Endothelial cell of umbilical vein (primary cell): ENCODE measurements around the gene LRP6. TPM values are rescaled to one million over a fixed set of nuclear protein-coding genes. Genes with fewer than 3 reads are reported as not detected.
A peak's percentile ranks its signal among the peaks of the same experiment; 100 is the strongest.

Experiments used
- BruUV-seq: library from RNA; stranded (reverse); fragments of 400-500 nt; replicated peaks from 2 replicates; lab custom pipeline; 2021; lab: Mats Ljungman, UMichigan
- CTCF ChIA-PET: fragments of 300-600, 350-600 bp; sonication (Branson Sonifier 250); formaldehyde crosslinking; loops from one replicate; lab custom pipeline; 2021; ENCODE audit warnings: antibody characterized with exemption, inconsistent platforms; lab: Charles Lee
- POLR2A ChIA-PET: fragments of 300-600, 350-600 bp; sonication (Branson Sonifier 250); formaldehyde crosslinking; loops from one replicate; lab custom pipeline; 2021; ENCODE audit warnings: antibody characterized with exemption, inconsistent platforms; lab: Charles Lee
- DNase-seq: peaks from one replicate; pipeline ENCODE4 v3.0.0-alpha.2; 2011; ENCODE audit warnings: low read depth, low spot score
- FAIRE-seq: peaks from 2 replicates; lab custom pipeline; 2011; peaks lifted over from hg19 to GRCh38; lab: Jason Lieb, UNC
- H2AFZ ChIP-seq: 2 replicates; pipeline ENCODE4 v1.6.0; 2012; ENCODE audit warnings: low read depth, low read length, control low read depth, inconsistent platforms
- H3K27ac ChIP-seq: 2 replicates; pipeline ENCODE4 v1.5.1; 2011; ENCODE audit warnings: low read depth, mild to moderate bottlenecking, control low read depth, low read length, moderate library complexity; ENCODE audit not compliant: insufficient read depth
- H3K27me3 ChIP-seq, 2 experiments: 2 replicates each; pipeline versions ENCODE4 v1.6.0 to v1.6.1; 2011; ENCODE audit warnings: low read length in 2 of 2, mixed read lengths in 1 of 2; ENCODE audit not compliant: control insufficient read depth in 2 of 2, insufficient read depth in 2 of 2
- H3K36me3 ChIP-seq, 2 experiments: 2 replicates in 1 of 2; 3 replicates in 1 of 2; pipeline ENCODE4 v1.5.1; 2011; ENCODE audit warnings: low read length in 2 of 2, mild to moderate bottlenecking in 1 of 2, moderate library complexity in 1 of 2; ENCODE audit not compliant: control insufficient read depth in 2 of 2, insufficient read depth in 2 of 2; ENCODE audit errors: extremely low read depth in 1 of 2
- H3K4me1 ChIP-seq: 3 replicates; pipeline ENCODE4 v1.5.1; 2011; ENCODE audit warnings: mild to moderate bottlenecking, low read length; ENCODE audit not compliant: control insufficient read depth, insufficient read depth; ENCODE audit errors: extremely low read depth
- H3K4me2 ChIP-seq: 2 replicates; pipeline ENCODE4 v1.6.1; 2011; ENCODE audit warnings: low read length, control low read depth, mixed read lengths; ENCODE audit not compliant: insufficient read depth
- H3K4me3 ChIP-seq, 3 experiments: fragments of 200-600 bp in 1 of 3; sonication (generic), shearing (Covaris generic) in 1 of 3; replicated peaks in 1 of 3; 2 replicates each; pipeline ENCODE4 v1.5.1; 2011 to 2016; ENCODE audit warnings: control low read depth in 3 of 3, low read length in 3 of 3, mild to moderate bottlenecking in 2 of 3, inconsistent platforms in 1 of 3, low read depth in 1 of 3, moderate library complexity in 1 of 3; ENCODE audit not compliant: insufficient read depth in 1 of 3
- H3K79me2 ChIP-seq: 2 replicates; pipeline ENCODE4 v1.6.0; 2012; ENCODE audit warnings: low read length, inconsistent platforms; ENCODE audit not compliant: control insufficient read depth, insufficient read depth
- H3K9ac ChIP-seq: replicated peaks from 2 replicates; pipeline ENCODE3; 2011; ENCODE audit warnings: low read length, control low read depth; ENCODE audit not compliant: insufficient read depth; ENCODE audit errors: extremely low read depth
- H3K9me1 ChIP-seq: replicated peaks from 3 replicates; pipeline ENCODE4 v1.6.0; 2011; ENCODE audit warnings: mild to moderate bottlenecking, low read length; ENCODE audit not compliant: control insufficient read depth, insufficient read depth; ENCODE audit errors: extremely low read depth
- H3K9me3 ChIP-seq: replicated peaks from 2 replicates; pipeline ENCODE4 v1.5.1; 2012; ENCODE audit warnings: low read length, inconsistent platforms; ENCODE audit not compliant: control insufficient read depth, insufficient read depth
- H4K20me1 ChIP-seq: replicated peaks from 2 replicates; pipeline ENCODE3; 2011; ENCODE audit warnings: mild to moderate bottlenecking, low read length; ENCODE audit not compliant: control insufficient read depth, insufficient read depth; ENCODE audit errors: extremely low read depth
- EZH2 ChIP-seq: IDR thresholded peaks from 2 replicates; pipeline ENCODE4 v1.6.1; 2012; ENCODE audit warnings: borderline replicate concordance, low read depth, mild to moderate bottlenecking, moderate library complexity, low read length, inconsistent platforms; ENCODE audit not compliant: severe bottlenecking
- FOS ChIP-seq: IDR thresholded peaks from 2 replicates; pipeline ENCODE4 v1.6.1; 2011; ENCODE audit warnings: mild to moderate bottlenecking, low read length, moderate library complexity, borderline replicate concordance; ENCODE audit not compliant: insufficient read depth
- GATA2 ChIP-seq: IDR thresholded peaks from 2 replicates; pipeline ENCODE4 v1.7.0; 2011; ENCODE audit warnings: low read depth, mild to moderate bottlenecking, moderate library complexity, mixed read lengths, low read length; ENCODE audit not compliant: insufficient read length, insufficient read depth
- JUN ChIP-seq: IDR thresholded peaks from 2 replicates; pipeline ENCODE4 v1.6.1; 2011; ENCODE audit warnings: borderline replicate concordance, low read depth; ENCODE audit not compliant: insufficient read length, insufficient read depth
- MAX ChIP-seq: IDR thresholded peaks from 2 replicates; pipeline ENCODE4 v1.6.1; 2011; ENCODE audit not compliant: insufficient read depth, insufficient read length
- MYC ChIP-seq: IDR thresholded peaks from one replicate; pipeline ENCODE4 v1.6.1; 2011; ENCODE audit warnings: mild to moderate bottlenecking, low read depth, low read length
- POLR2A ChIP-seq: IDR thresholded peaks from 2 replicates; pipeline ENCODE4 v1.6.1; 2012; ENCODE audit warnings: low read depth, mild to moderate bottlenecking, control low read depth, low read length
- POLR2AphosphoS5 ChIP-seq: IDR thresholded peaks from 2 replicates; pipeline ENCODE4 v1.6.1; 2012; ENCODE audit warnings: low read depth, mild to moderate bottlenecking, control low read depth, low read length, moderate library complexity; ENCODE audit not compliant: insufficient read depth
- dilution Hi-C: fragments of 300-500 bp; cut with MboI; formaldehyde crosslinking; loops from one replicate; pipeline ENCODE4 v1.15.0; 2019; ENCODE audit warnings: low sequenced_read_pairs; ENCODE audit not compliant: extremely low pct_ligation_motif_present
- intact Hi-C: fragments of 100-400 bp; cut with micrococcal nuclease; formaldehyde crosslinking; loops from one replicate; pipeline ENCODE4 v1.10.0; 2022
- polyA plus RNA-seq, 4 experiments: library from polyadenylated mRNA; depleted of rRNA in 3 of 4; stranded (reverse) in 3 of 4; unstranded in 1 of 4; fragments of >200 nt; gene quantifications; 2 replicates each; pipeline versions ENCODE4 v1.2.1 to v1.2.3, GENCODE V29; 2011 to 2012; ENCODE audit warnings: missing spikeins in 1 of 4
- total RNA-seq: library from RNA; stranded (reverse); gene quantifications from 2 replicates; pipeline ENCODE4 v1.2.3, GENCODE V29; 2021

Gene LRP6
- total and polyA plus RNA-seq, 2 donors (not counting 3 experiments of a cell fraction or from before 2014, with no cell fraction given): 28.5 to 41.7 TPM

- peak overlapping the region; percentile 74 for H3K27ac ChIP-seq
- no peak overlapping the region for H3K4me2 ChIP-seq
- no peaks in the 10 kb centered on the region for H3K9me1 ChIP-seq
- no peaks in the 10 kb centered on the region for H4K20me1 ChIP-seq
- no peaks in the 10 kb centered on the region for H3K9me3 ChIP-seq
- CTCF ChIA-PET: interaction anchor here (1.4 kb wide), 1 partner anchor 229 kb away, joined by 4 read pairs; no protein-coding TSS in a partner anchor
- no peak overlapping the region for H3K4me3 ChIP-seq
- dilution Hi-C loops (loop anchor here (25.0 kb wide), 1 partner anchor 239 kb away; no protein-coding TSS in a partner anchor), intact Hi-C loops (loop anchor here (5.0 kb wide), 2 partner anchors 64 to 169 kb away; partner anchors contain the start of gene LRP6)
- H3K79me2 ChIP-seq: no peaks in the 10 kb centered on the region
- FAIRE-seq: no peak
- TF ChIP-seq POLR2A: no peak
- no TSS peak for BruUV-seq
- H2AFZ ChIP-seq: no peak overlapping the region
- no peaks in the 10 kb centered on the region for H3K36me3 ChIP-seq
- no peak overlapping the region for H3K9ac ChIP-seq
- H3K4me1 ChIP-seq: peaks cover 31% of the 10 kb centered on the region
- peak; percentile 24 for DNase-seq
- POLR2A ChIA-PET: no interaction called here
- H3K27me3 ChIP-seq: no peaks in the 10 kb centered on the region
These were observed 168.8 kb downstream of the LRP6 start for GRCh38 chr12:12097891-12098690.

- H4K20me1 ChIP-seq: no peaks in the 10 kb centered on the region
- dilution Hi-C loops: loop anchor here (25.0 kb wide), 1 partner anchor 242 kb away; no protein-coding TSS in a partner anchor
These were observed 171.8 kb downstream of the LRP6 start for GRCh38 chr12:12095021-12095420.

More at GRCh38 chr12:12095021-12095420, 171.8 kb downstream of the LRP6 start:
- H3K79me2 ChIP-seq: no peaks in the 10 kb centered on the region
- intact Hi-C loops: loop anchor here (5.0 kb wide), 2 partner anchors 67 to 172 kb away; partner anchors contain the start of gene LRP6
- POLR2A ChIA-PET: interaction anchor here (0.7 to 1.2 kb wide), 2 partner anchors 172 to 717 kb away, joined by 4 to 5 read pairs; partner anchors contain the start of gene LRP6
- no peak overlapping the region for H3K4me2 ChIP-seq
- H3K4me3 ChIP-seq: no peak overlapping the region
- TF ChIP-seq GATA2: peak; percentile 82
- TF ChIP-seq POLR2AphosphoS5: no peak
- TF ChIP-seq MYC: no peak
- no peak for TF ChIP-seq POLR2A
- TF ChIP-seq JUN: no peak
- no peak for TF ChIP-seq FOS
- TF ChIP-seq MAX: no peak
- TF ChIP-seq EZH2: no peak
- no peaks in the 10 kb centered on the region for H3K27me3 ChIP-seq
- no peak overlapping the region for H3K27ac ChIP-seq
- no peaks in the 10 kb centered on the region for H3K9me3 ChIP-seq
- CTCF ChIA-PET: interaction anchor here (0.8 to 1.5 kb wide), 7 partner anchors 9 to 241 kb away, joined by 3 to 6 read pairs (median 3); no protein-coding TSS in a partner anchor
- H3K9ac ChIP-seq: no peak overlapping the region
- H3K36me3 ChIP-seq: no peaks in the 10 kb centered on the region
- H2AFZ ChIP-seq: no peak overlapping the region
- DNase-seq (peak; percentile 72), FAIRE-seq (peak; percentile 38)
- peaks cover 33% of the 10 kb centered on the region for H3K4me1 ChIP-seq
- H3K9me1 ChIP-seq: no peaks in the 10 kb centered on the region
- no TSS peak for BruUV-seq
